HepG2 (cell line): ENCODE results near the gene MISP3. TPM values are rescaled to one million over a fixed set of nuclear protein-coding genes. Genes with fewer than 3 reads are reported as not detected.

Experiments used
- ERF ChIP-seq: IDR thresholded peaks from 2 replicates; pipeline ENCODE4 v1.6.1; 2018; ENCODE audit warnings: missing biosample characterization, missing genetic modification reagents
- ISX ChIP-seq: sonication (generic); formaldehyde crosslinking; conservative IDR thresholded peaks from 2 replicates; pipeline ENCODE4 v1.5.0; 2020; ENCODE audit warnings: missing genetic modification reagents
- KDM1A ChIP-seq: IDR thresholded peaks from 2 replicates; pipeline ENCODE4 v1.6.1; 2016; ENCODE audit warnings: missing compliant biosample characterization
- MAFG ChIP-seq: sonication (generic); formaldehyde crosslinking; IDR thresholded peaks from 2 replicates; pipeline ENCODE4 v1.5.1; 2020; ENCODE audit warnings: mild to moderate bottlenecking, missing genetic modification reagents
- MED13 ChIP-seq: sonication (generic); formaldehyde crosslinking; IDR thresholded peaks from 2 replicates; pipeline ENCODE4 v1.5.0; 2020; ENCODE audit warnings: missing genetic modification reagents
- SAP130 ChIP-seq: IDR thresholded peaks from 2 replicates; pipeline ENCODE4 v1.6.1; 2016; ENCODE audit warnings: low read depth
- SNAI1 ChIP-seq: sonication (generic); formaldehyde crosslinking; IDR thresholded peaks from 2 replicates; pipeline ENCODE4 v1.5.0; 2020; ENCODE audit warnings: mild to moderate bottlenecking, missing genetic modification reagents, borderline replicate concordance
- TOE1 ChIP-seq: sonication (generic); formaldehyde crosslinking; IDR thresholded peaks from 2 replicates; pipeline ENCODE4 v1.4.0; 2020; ENCODE audit warnings: mild to moderate bottlenecking, missing genetic modification reagents
- ZNF235 ChIP-seq: sonication (generic); formaldehyde crosslinking; IDR thresholded peaks from 2 replicates; pipeline ENCODE4 v1.8.1; 2023; ENCODE audit warnings: mild to moderate bottlenecking, missing genetic modification reagents, borderline replicate concordance
- ZNF484 ChIP-seq: sonication (generic); formaldehyde crosslinking; IDR thresholded peaks from 2 replicates; pipeline ENCODE4 v1.5.1; 2020; ENCODE audit warnings: mild to moderate bottlenecking, low read depth, missing genetic modification reagents, borderline replicate concordance
- ZNF670 ChIP-seq: sonication (generic); formaldehyde crosslinking; IDR thresholded peaks from 2 replicates; pipeline ENCODE4 v1.8.0; 2022; ENCODE audit warnings: mild to moderate bottlenecking, missing genetic modification reagents, borderline replicate concordance
- ZNF879 ChIP-seq: sonication (generic); formaldehyde crosslinking; IDR thresholded peaks from 2 replicates; pipeline ENCODE4 v1.8.1; 2023; ENCODE audit warnings: missing genetic modification reagents
- polyA plus RNA-seq, 8 experiments: library from polyadenylated mRNA; depleted of rRNA in 3 of 8; stranded (reverse) in 7 of 8; unstranded in 1 of 8; fragments of >200 nt; fragmentation: Illumina TruSeq in 4 of 8; extraction: Trizol in 4 of 8; gene quantifications; 2 replicates each; pipeline versions ENCODE4 v1.2.1 to v1.2.3, GENCODE V29; 2011 to 2016; ENCODE audit warnings: low read depth in 4 of 8, missing spikeins in 1 of 8, mixed read lengths in 1 of 8; ENCODE audit not compliant: insufficient read depth in 1 of 8
- total RNA-seq, 5 experiments: library from RNA; depleted of rRNA; stranded (reverse); fragments of >200 nt; fragmentation: Illumina TruSeq; extraction: Trizol; gene quantifications; 2 replicates each; pipeline ENCODE4 v1.2.3, GENCODE V29; 2016; ENCODE audit warnings: low read depth in 1 of 5
- TF ChIP-seq, protein P1 (sequence below): sonication (generic); formaldehyde crosslinking; IDR thresholded peaks from 2 replicates; pipeline ENCODE4 v1.9.0; 2022; ENCODE audit warnings: low read depth, missing genetic modification reagents
- TF ChIP-seq, protein P2 (sequence below): sonication (generic); formaldehyde crosslinking; conservative IDR thresholded peaks from 2 replicates; pipeline ENCODE4 v1.8.0; 2022; ENCODE audit warnings: missing genetic modification reagents
- TF ChIP-seq, protein P3 (sequence below): IDR thresholded peaks from 2 replicates; pipeline ENCODE4 v1.6.1; 2016; ENCODE audit warnings: mild to moderate bottlenecking
- TF ChIP-seq, protein P4 (sequence below): sonication (generic); formaldehyde crosslinking; IDR thresholded peaks from 2 replicates; pipeline ENCODE4 v1.4.0; 2020; ENCODE audit warnings: low read depth, mild to moderate bottlenecking, missing genetic modification reagents
- TF ChIP-seq, protein P5 (sequence below): sonication (generic); formaldehyde crosslinking; IDR thresholded peaks from 2 replicates; pipeline ENCODE4 v1.4.0; 2020; ENCODE audit warnings: missing genetic modification reagents
- TF ChIP-seq, protein P6 (sequence below): sonication (generic); formaldehyde crosslinking; IDR thresholded peaks from 2 replicates; pipeline ENCODE4 v1.4.0; 2020; ENCODE audit warnings: mild to moderate bottlenecking, missing genetic modification reagents, borderline replicate concordance

The MISP3 gene
- total and polyA plus RNA-seq, 2 of the 13 experiments (the other 11 are each of a cell fraction or from before 2014, with no cell fraction given), result 2.5 to 5.4 TPM

DNA sequence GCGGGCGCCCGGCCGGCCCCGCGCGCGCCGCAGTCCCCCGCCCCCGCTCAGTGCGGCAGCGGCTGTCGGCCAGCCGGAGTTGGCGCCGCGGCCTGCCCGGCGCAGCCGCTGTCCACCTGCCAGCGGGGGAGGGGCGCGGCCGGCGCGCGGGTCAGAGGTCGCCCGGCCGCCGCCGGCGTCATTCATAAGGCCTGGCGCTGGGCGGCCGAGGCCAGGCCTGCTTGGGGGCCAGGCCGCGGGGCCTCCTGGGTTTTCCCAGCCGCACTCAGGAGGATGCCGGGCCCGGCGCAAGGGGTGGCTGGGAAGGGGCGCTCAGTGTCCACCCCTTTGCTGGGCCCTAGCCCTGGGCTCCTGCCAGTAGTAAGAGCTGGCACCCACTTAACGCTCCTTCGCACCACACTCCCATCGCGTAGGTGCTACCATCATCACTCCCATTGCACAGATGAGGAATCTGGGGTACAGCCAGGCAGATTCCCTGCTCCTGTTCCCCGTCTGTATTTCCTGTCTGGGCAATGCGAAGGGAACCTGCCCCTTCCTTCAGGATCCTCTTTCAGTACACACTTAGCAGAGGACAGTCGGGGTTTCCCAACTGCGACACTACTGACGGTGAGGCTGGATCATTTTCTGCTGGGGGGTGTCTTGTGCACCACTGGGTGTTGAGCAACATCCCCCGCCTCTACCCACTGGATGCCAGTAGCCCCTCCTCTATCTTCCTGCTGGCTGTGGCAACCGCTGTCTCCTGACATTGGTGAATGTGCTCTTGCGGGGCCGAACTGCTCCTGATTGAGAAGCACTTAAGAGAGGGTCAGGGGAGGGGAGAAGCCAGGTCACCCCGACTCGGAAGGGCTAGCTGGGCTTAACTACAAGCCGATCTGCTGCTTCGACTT lies 45.8 kb downstream of the MISP3 start (continued):
- TF ChIP-seq, protein P1, sequence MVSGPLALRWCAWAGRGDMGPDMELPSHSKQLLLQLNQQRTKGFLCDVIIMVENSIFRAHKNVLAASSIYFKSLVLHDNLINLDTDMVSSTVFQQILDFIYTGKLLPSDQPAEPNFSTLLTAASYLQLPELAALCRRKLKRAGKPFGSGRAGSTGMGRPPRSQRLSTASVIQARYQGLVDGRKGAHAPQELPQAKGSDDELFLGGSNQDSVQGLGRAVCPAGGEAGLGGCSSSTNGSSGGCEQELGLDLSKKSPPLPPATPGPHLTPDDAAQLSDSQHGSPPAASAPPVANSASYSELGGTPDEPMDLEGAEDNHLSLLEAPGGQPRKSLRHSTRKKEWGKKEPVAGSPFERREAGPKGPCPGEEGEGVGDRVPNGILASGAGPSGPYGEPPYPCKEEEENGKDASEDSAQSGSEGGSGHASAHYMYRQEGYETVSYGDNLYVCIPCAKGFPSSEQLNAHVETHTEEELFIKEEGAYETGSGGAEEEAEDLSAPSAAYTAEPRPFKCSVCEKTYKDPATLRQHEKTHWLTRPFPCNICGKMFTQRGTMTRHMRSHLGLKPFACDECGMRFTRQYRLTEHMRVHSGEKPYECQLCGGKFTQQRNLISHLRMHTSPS (CRISPR knock-in tag), result peak; percentile 78; the same call in 1 of the 2 replicates
- TF ChIP-seq ZNF879, result no peak
- no peak for TF ChIP-seq ERF (CRISPR knock-in tag)
- TF ChIP-seq, protein P2, sequence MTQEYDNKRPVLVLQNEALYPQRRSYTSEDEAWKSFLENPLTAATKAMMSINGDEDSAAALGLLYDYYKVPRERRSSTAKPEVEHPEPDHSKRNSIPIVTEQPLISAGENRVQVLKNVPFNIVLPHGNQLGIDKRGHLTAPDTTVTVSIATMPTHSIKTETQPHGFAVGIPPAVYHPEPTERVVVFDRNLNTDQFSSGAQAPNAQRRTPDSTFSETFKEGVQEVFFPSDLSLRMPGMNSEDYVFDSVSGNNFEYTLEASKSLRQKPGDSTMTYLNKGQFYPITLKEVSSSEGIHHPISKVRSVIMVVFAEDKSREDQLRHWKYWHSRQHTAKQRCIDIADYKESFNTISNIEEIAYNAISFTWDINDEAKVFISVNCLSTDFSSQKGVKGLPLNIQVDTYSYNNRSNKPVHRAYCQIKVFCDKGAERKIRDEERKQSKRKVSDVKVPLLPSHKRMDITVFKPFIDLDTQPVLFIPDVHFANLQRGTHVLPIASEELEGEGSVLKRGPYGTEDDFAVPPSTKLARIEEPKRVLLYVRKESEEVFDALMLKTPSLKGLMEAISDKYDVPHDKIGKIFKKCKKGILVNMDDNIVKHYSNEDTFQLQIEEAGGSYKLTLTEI, result no peak
- TF ChIP-seq, protein P3, sequence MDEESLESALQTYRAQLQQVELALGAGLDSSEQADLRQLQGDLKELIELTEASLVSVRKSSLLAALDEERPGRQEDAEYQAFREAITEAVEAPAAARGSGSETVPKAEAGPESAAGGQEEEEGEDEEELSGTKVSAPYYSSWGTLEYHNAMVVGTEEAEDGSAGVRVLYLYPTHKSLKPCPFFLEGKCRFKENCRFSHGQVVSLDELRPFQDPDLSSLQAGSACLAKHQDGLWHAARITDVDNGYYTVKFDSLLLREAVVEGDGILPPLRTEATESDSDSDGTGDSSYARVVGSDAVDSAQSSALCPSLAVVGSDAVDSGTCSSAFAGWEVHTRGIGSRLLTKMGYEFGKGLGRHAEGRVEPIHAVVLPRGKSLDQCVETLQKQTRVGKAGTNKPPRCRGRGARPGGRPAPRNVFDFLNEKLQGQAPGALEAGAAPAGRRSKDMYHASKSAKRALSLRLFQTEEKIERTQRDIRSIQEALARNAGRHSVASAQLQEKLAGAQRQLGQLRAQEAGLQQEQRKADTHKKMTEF (CRISPR knock-in tag), result peak; percentile 64; the same call in 1 of the 2 replicates
- TF ChIP-seq ZNF484, result no peak
- 0 out of 2 replicates have a peak, but pooled peaks have one; percentile 44 for TF ChIP-seq MED13 (CRISPR knock-in tag)
- TF ChIP-seq ISX (CRISPR knock-in tag), result no peak
- TF ChIP-seq, protein P4, sequence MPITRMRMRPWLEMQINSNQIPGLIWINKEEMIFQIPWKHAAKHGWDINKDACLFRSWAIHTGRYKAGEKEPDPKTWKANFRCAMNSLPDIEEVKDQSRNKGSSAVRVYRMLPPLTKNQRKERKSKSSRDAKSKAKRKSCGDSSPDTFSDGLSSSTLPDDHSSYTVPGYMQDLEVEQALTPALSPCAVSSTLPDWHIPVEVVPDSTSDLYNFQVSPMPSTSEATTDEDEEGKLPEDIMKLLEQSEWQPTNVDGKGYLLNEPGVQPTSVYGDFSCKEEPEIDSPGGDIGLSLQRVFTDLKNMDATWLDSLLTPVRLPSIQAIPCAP (CRISPR knock-in tag), result no peak
- TF ChIP-seq KDM1A (CRISPR knock-in tag), result no peak
- TF ChIP-seq, protein P5, sequence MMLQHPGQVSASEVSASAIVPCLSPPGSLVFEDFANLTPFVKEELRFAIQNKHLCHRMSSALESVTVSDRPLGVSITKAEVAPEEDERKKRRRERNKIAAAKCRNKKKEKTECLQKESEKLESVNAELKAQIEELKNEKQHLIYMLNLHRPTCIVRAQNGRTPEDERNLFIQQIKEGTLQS (CRISPR knock-in tag), result no peak
- TF ChIP-seq TOE1 (CRISPR knock-in tag), result no peak
- peak; percentile 69 for TF ChIP-seq SAP130 (CRISPR knock-in tag)
- TF ChIP-seq MAFG (CRISPR knock-in tag), result no peak
- TF ChIP-seq ZNF235, result no peak
- no peak for TF ChIP-seq SNAI1 (CRISPR knock-in tag)
- no peak for TF ChIP-seq ZNF670 (CRISPR knock-in tag)
- TF ChIP-seq, protein P6, sequence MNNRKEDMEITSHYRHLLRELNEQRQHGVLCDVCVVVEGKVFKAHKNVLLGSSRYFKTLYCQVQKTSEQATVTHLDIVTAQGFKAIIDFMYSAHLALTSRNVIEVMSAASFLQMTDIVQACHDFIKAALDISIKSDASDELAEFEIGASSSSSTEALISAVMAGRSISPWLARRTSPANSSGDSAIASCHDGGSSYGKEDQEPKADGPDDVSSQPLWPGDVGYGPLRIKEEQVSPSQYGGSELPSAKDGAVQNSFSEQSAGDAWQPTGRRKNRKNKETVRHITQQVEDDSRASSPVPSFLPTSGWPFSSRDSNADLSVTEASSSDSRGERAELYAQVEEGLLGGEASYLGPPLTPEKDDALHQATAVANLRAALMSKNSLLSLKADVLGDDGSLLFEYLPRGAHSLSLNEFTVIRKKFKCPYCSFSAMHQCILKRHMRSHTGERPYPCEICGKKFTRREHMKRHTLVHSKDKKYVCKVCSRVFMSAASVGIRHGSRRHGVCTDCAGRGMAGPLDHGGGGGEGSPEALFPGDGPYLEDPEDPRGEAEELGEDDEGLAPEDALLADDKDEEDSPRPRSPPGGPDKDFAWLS, result no peak
